Measurements from ENCODE around the gene DDX1. TPM values are rescaled to one million over a fixed set of nuclear protein-coding genes. Genes with fewer than 3 reads are reported as not detected.

The DDX1 gene
- total and polyA plus RNA-seq, 2 experiments from 2014 or later, result 99.9 to 102 TPM

DNA sequence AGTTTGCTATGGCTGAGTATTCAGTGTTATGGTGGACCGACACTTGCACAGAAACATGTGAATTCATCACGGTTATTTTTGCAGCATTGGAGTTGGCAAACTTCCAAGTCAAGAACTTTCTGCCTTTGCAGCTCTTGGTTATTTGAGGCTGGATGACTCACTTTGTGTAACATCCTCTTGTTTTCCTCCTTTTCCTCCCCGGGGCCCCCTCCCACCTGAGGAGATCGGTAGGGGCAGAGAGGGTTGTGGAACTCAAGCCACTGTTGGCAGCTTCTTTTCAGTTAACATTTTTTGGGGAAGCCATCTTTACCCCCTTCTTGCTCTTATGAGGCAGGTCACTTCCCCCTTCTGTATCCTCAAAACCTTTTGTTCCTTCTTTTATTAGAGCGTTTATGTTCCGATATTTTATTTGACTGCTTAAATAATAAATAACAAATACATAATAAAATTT is 48.6 kb downstream of the DDX1 start:
- H3K9me3 Mint-ChIP-seq, result peaks cover 5% of the 10 kb centered on the region; the same call in 2 of the 3 replicates
- Histone ChIP-seq H3K9me2 (ENCODE audit: insufficient read depth) (no peaks in the 10 kb centered on the region), H3K27ac (ENCODE audit: low read depth) (no peak overlapping the region), H3K36me3 (ENCODE audit: insufficient read depth) (no peaks in the 10 kb centered on the region), H3K4me1 (ENCODE audit: insufficient read depth) (no peaks in the 10 kb centered on the region), H3K27me3 (ENCODE audit: insufficient read depth) (no peaks in the 10 kb centered on the region), H3F3A (replicated peaks; ENCODE audit: low read depth) (no peaks in the 10 kb centered on the region), H3K4me3 (no peak overlapping the region), H3K4me2 (no peak overlapping the region), H3K79me2 (replicated peaks; ENCODE audit: insufficient read depth) (no peaks in the 10 kb centered on the region), H2AFZ (no peak overlapping the region), H4K20me1 (replicated peaks; ENCODE audit: insufficient read depth) (no peaks in the 10 kb centered on the region; the same call in 1 of the 2 replicates)
- no peak overlapping the region for H3K4me3 Mint-ChIP-seq
- TF ChIP-seq EZH2phosphoT487 (IDR thresholded peaks at IDR 0.05; ENCODE audit: unreplicated experiment) (no peak), JUNB (IDR thresholded peaks at IDR 0.05; ENCODE audit: unreplicated experiment) (no peak), ZNF331 (CRISPR knock-in tag; IDR thresholded peaks at IDR 0.05; ENCODE audit: low read depth) (no peak), POLR2AphosphoS5 (IDR thresholded peaks at IDR 0.05; ENCODE audit: low read depth) (no peak), ZNF114 (CRISPR knock-in tag; IDR thresholded peaks at IDR 0.05) (no peak), EZH2 (IDR thresholded peaks at IDR 0.05; ENCODE audit: low read depth, unreplicated experiment) (no peak), CREB1 (CRISPR knock-in tag; IDR thresholded peaks at IDR 0.05; ENCODE audit: low read depth) (no peak), STAT1 (IDR thresholded peaks at IDR 0.05; ENCODE audit: unreplicated experiment) (no peak), NANOG (IDR thresholded peaks at IDR 0.05; ENCODE audit: borderline replicate concordance) (no peak)
- TF ChIP-seq, protein P1, sequence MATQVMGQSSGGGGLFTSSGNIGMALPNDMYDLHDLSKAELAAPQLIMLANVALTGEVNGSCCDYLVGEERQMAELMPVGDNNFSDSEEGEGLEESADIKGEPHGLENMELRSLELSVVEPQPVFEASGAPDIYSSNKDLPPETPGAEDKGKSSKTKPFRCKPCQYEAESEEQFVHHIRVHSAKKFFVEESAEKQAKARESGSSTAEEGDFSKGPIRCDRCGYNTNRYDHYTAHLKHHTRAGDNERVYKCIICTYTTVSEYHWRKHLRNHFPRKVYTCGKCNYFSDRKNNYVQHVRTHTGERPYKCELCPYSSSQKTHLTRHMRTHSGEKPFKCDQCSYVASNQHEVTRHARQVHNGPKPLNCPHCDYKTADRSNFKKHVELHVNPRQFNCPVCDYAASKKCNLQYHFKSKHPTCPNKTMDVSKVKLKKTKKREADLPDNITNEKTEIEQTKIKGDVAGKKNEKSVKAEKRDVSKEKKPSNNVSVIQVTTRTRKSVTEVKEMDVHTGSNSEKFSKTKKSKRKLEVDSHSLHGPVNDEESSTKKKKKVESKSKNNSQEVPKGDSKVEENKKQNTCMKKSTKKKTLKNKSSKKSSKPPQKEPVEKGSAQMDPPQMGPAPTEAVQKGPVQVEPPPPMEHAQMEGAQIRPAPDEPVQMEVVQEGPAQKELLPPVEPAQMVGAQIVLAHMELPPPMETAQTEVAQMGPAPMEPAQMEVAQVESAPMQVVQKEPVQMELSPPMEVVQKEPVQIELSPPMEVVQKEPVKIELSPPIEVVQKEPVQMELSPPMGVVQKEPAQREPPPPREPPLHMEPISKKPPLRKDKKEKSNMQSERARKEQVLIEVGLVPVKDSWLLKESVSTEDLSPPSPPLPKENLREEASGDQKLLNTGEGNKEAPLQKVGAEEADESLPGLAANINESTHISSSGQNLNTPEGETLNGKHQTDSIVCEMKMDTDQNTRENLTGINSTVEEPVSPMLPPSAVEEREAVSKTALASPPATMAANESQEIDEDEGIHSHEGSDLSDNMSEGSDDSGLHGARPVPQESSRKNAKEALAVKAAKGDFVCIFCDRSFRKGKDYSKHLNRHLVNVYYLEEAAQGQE (IDR thresholded peaks at IDR 0.05; ENCODE audit: unreplicated experiment), result no peak
- TF ChIP-seq, protein P2, sequence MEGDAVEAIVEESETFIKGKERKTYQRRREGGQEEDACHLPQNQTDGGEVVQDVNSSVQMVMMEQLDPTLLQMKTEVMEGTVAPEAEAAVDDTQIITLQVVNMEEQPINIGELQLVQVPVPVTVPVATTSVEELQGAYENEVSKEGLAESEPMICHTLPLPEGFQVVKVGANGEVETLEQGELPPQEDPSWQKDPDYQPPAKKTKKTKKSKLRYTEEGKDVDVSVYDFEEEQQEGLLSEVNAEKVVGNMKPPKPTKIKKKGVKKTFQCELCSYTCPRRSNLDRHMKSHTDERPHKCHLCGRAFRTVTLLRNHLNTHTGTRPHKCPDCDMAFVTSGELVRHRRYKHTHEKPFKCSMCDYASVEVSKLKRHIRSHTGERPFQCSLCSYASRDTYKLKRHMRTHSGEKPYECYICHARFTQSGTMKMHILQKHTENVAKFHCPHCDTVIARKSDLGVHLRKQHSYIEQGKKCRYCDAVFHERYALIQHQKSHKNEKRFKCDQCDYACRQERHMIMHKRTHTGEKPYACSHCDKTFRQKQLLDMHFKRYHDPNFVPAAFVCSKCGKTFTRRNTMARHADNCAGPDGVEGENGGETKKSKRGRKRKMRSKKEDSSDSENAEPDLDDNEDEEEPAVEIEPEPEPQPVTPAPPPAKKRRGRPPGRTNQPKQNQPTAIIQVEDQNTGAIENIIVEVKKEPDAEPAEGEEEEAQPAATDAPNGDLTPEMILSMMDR (conservative IDR thresholded peaks at IDR 0.05; ENCODE audit: low read depth in 2 of 2), result no peak
- TF ChIP-seq, protein P3, sequence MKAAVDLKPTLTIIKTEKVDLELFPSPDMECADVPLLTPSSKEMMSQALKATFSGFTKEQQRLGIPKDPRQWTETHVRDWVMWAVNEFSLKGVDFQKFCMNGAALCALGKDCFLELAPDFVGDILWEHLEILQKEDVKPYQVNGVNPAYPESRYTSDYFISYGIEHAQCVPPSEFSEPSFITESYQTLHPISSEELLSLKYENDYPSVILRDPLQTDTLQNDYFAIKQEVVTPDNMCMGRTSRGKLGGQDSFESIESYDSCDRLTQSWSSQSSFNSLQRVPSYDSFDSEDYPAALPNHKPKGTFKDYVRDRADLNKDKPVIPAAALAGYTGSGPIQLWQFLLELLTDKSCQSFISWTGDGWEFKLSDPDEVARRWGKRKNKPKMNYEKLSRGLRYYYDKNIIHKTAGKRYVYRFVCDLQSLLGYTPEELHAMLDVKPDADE (IDR thresholded peaks at IDR 0.05), result no peak
- TF ChIP-seq, protein P4, sequence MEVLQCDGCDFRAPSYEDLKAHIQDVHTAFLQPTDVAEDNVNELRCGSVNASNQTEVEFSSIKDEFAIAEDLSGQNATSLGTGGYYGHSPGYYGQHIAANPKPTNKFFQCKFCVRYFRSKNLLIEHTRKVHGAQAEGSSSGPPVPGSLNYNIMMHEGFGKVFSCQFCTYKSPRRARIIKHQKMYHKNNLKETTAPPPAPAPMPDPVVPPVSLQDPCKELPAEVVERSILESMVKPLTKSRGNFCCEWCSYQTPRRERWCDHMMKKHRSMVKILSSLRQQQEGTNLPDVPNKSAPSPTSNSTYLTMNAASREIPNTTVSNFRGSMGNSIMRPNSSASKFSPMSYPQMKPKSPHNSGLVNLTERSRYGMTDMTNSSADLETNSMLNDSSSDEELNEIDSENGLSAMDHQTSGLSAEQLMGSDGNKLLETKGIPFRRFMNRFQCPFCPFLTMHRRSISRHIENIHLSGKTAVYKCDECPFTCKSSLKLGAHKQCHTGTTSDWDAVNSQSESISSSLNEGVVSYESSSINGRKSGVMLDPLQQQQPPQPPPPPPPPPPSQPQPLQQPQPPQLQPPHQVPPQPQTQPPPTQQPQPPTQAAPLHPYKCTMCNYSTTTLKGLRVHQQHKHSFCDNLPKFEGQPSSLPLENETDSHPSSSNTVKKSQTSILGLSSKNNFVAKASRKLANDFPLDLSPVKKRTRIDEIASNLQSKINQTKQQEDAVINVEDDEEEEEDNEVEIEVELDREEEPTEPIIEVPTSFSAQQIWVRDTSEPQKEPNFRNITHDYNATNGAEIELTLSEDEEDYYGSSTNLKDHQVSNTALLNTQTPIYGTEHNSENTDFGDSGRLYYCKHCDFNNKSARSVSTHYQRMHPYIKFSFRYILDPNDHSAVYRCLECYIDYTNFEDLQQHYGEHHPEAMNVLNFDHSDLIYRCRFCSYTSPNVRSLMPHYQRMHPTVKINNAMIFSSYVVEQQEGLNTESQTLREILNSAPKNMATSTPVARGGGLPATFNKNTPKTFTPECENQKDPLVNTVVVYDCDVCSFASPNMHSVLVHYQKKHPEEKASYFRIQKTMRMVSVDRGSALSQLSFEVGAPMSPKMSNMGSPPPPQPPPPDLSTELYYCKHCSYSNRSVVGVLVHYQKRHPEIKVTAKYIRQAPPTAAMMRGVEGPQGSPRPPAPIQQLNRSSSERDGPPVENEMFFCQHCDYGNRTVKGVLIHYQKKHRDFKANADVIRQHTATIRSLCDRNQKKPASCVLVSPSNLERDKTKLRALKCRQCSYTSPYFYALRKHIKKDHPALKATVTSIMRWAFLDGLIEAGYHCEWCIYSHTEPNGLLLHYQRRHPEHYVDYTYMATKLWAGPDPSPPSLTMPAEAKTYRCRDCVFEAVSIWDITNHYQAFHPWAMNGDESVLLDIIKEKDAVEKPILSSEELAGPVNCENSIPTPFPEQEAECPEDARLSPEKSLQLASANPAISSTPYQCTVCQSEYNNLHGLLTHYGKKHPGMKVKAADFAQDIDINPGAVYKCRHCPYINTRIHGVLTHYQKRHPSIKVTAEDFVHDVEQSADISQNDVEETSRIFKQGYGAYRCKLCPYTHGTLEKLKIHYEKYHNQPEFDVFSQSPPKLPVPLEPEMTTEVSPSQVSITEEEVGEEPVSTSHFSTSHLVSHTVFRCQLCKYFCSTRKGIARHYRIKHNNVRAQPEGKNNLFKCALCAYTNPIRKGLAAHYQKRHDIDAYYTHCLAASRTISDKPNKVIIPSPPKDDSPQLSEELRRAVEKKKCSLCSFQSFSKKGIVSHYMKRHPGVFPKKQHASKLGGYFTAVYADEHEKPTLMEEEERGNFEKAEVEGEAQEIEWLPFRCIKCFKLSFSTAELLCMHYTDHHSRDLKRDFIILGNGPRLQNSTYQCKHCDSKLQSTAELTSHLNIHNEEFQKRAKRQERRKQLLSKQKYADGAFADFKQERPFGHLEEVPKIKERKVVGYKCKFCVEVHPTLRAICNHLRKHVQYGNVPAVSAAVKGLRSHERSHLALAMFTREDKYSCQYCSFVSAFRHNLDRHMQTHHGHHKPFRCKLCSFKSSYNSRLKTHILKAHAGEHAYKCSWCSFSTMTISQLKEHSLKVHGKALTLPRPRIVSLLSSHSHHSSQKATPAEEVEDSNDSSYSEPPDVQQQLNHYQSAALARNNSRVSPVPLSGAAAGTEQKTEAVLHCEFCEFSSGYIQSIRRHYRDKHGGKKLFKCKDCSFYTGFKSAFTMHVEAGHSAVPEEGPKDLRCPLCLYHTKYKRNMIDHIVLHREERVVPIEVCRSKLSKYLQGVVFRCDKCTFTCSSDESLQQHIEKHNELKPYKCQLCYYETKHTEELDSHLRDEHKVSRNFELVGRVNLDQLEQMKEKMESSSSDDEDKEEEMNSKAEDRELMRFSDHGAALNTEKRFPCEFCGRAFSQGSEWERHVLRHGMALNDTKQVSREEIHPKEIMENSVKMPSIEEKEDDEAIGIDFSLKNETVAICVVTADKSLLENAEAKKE (CRISPR knock-in tag; IDR thresholded peaks at IDR 0.05), result no peak
- no peaks in the 10 kb centered on the region for H3K27me3 Mint-ChIP-seq (ENCODE audit: insufficient read depth, low read depth, poor library complexity)
- DNase-seq (ENCODE audit: low spot score), result no peak
- no peak overlapping the region for H3K27ac Mint-ChIP-seq
- H3K4me1 Mint-ChIP-seq, result peaks cover 9% of the 10 kb centered on the region
- H3K36me3 Mint-ChIP-seq (ENCODE audit: low read depth), result peaks cover 33% of the 10 kb centered on the region
- ATAC-seq, result no peak

Measured in GM23338 (cell line).